NCI-H446 treated with DMSO at 0.1 percent for 48 hours (cell line): ENCODE data around the gene DOK5.

Source experiments
- DNase-seq: peaks from one replicate; lab custom pipeline; 2025; lab: John Stamatoyannopoulos, UW

DOK5 gene

GRCh38 chr20:54560357-54560756, 85.0 kb downstream of the DOK5 start:
- DNase-seq = no peak

GRCh38 chr20:54565255-54565654, 89.9 kb downstream of the DOK5 start:
- DNase-seq = no peak

- no peak for DNase-seq
These were observed 90.8 kb downstream of the DOK5 start for GRCh38 chr20:54566031-54566688.

- DNase-seq = no peak
These were observed 95.2 kb downstream of the DOK5 start for GRCh38 chr20:54570561-54570960.

- no peak for DNase-seq
These were observed 97.5 kb downstream of the DOK5 start for GRCh38 chr20:54572665-54573435.

- peak; percentile 72 for DNase-seq
These were observed 98.4 kb downstream of the DOK5 start for GRCh38 chr20:54573838-54574237.

GRCh38 chr20:54576518-54576917, 101.1 kb downstream of the DOK5 start:
- DNase-seq = no peak

GRCh38 chr20:54577637-54578036, 102.2 kb downstream of the DOK5 start:
- DNase-seq = no peak

- DNase-seq = no peak
These were observed 109.8 kb downstream of the DOK5 start for GRCh38 chr20:54585217-54585616.

GRCh38 chr20:54587408-54587807, 112.0 kb downstream of the DOK5 start:
- DNase-seq = no peak

GRCh38 chr20:54589402-54590030, 114.1 kb downstream of the DOK5 start:
- no peak for DNase-seq

GRCh38 chr20:54590856-54591255, 115.5 kb downstream of the DOK5 start:
- no peak for DNase-seq

- DNase-seq = no peak
These were observed 121.3 kb downstream of the DOK5 start for GRCh38 chr20:54596651-54597050.

GRCh38 chr20:54598352-54598751, 123.0 kb downstream of the DOK5 start:
- no peak for DNase-seq

- DNase-seq = no peak
These were observed 125.2 kb downstream of the DOK5 start for GRCh38 chr20:54600634-54601033.

- no peak for DNase-seq
These were observed 126.6 kb downstream of the DOK5 start for GRCh38 chr20:54601831-54602515.

- no peak for DNase-seq
These were observed 129.9 kb downstream of the DOK5 start for GRCh38 chr20:54605319-54605718.

- no peak for DNase-seq
These were observed 131.0 kb downstream of the DOK5 start for GRCh38 chr20:54606380-54606779.

GRCh38 chr20:54608039-54608745, 132.8 kb downstream of the DOK5 start:
- DNase-seq = no peak

GRCh38 chr20:54608943-54609342, 133.6 kb downstream of the DOK5 start:
- no peak for DNase-seq

- no peak for DNase-seq
These were observed 136.5 kb downstream of the DOK5 start for GRCh38 chr20:54611708-54612412.
